ENCODE measurements around the gene TRAPPC1.

TRAPPC1 gene

GRCh38 chr17:7931709-7932482, at the start of gene TRAPPC1, which contains the start of gene CNTROB:
Gene TRAPPC1 (minus strand): TSS chr17:7931946. CDS start chr17:7931829, 117 bp downstream.
Gene CNTROB (plus strand): TSS chr17:7932206. CDS start chr17:7933080, 874 bp downstream.
- Histone ChIP-seq H3K9ac (ENCODE audit: low read length) (peak within 1 kb of the TSS; percentile 48), H3K36me3 (ENCODE audit: control insufficient read depth, low read depth, low read length) (no peaks in the 10 kb centered on the region), H3K4me3 (ENCODE audit: low read length) (peak within 1 kb of the TSS; percentile 75), H3K27me3 (ENCODE audit: control insufficient read depth, insufficient read depth, low read length) (peaks cover 40% of the 10 kb centered on the region), H3K9me3 (ENCODE audit: control insufficient read depth, low read depth, low read length) (no peaks in the 10 kb centered on the region), H3K4me1 (ENCODE audit: control insufficient read depth, low read depth, low read length) (peaks cover 10% of the 10 kb centered on the region), H3K27ac (ENCODE audit: low read length) (no peak within 1 kb of the TSS)

GRCh38 chr17:7977805-7978204, 46.1 kb upstream of the TRAPPC1 start:
- H3K4me3 ChIP-seq (ENCODE audit: low read length): no peak overlapping the region
- no peaks in the 10 kb centered on the region for H3K27me3 ChIP-seq (ENCODE audit: control insufficient read depth, insufficient read depth, low read length)
- peaks cover 3% of the 10 kb centered on the region for H3K9me3 ChIP-seq (ENCODE audit: control insufficient read depth, low read depth, low read length)
- no peak overlapping the region for H3K9ac ChIP-seq (ENCODE audit: low read length)
- H3K27ac ChIP-seq (ENCODE audit: low read length): no peak overlapping the region
- no peaks in the 10 kb centered on the region for H3K36me3 ChIP-seq (ENCODE audit: control insufficient read depth, low read depth, low read length)
- no peaks in the 10 kb centered on the region for H3K4me1 ChIP-seq (ENCODE audit: control insufficient read depth, low read depth, low read length)

GRCh38 chr17:7977039-7977438, 45.3 kb upstream of the TRAPPC1 start:
- no peaks in the 10 kb centered on the region for H3K4me1 ChIP-seq (ENCODE audit: control insufficient read depth, low read depth, low read length)

GRCh38 chr17:7974638-7975131, 42.9 kb upstream of the TRAPPC1 start:
- Histone ChIP-seq H3K27ac (ENCODE audit: low read length) (no peak overlapping the region), H3K4me1 (ENCODE audit: control insufficient read depth, low read depth, low read length) (no peaks in the 10 kb centered on the region), H3K9me3 (ENCODE audit: control insufficient read depth, low read depth, low read length) (peaks cover 3% of the 10 kb centered on the region), H3K36me3 (ENCODE audit: control insufficient read depth, low read depth, low read length) (no peaks in the 10 kb centered on the region), H3K4me3 (ENCODE audit: low read length) (no peak overlapping the region), H3K9ac (ENCODE audit: low read length) (no peak overlapping the region), H3K27me3 (ENCODE audit: control insufficient read depth, insufficient read depth, low read length) (no peaks in the 10 kb centered on the region)

More at GRCh38 chr17:7977039-7977438, 45.3 kb upstream of the TRAPPC1 start:
- Histone ChIP-seq H3K4me3 (ENCODE audit: low read length) (no peak overlapping the region), H3K9me3 (ENCODE audit: control insufficient read depth, low read depth, low read length) (peaks cover 3% of the 10 kb centered on the region), H3K36me3 (ENCODE audit: control insufficient read depth, low read depth, low read length) (no peaks in the 10 kb centered on the region), H3K27me3 (ENCODE audit: control insufficient read depth, insufficient read depth, low read length) (no peaks in the 10 kb centered on the region), H3K27ac (ENCODE audit: low read length) (no peak overlapping the region), H3K9ac (ENCODE audit: low read length) (no peak overlapping the region)

- H3K4me3 ChIP-seq (ENCODE audit: low read length): no peak overlapping the region
- no peak overlapping the region for H3K9ac ChIP-seq (ENCODE audit: low read length)
- no peaks in the 10 kb centered on the region for H3K36me3 ChIP-seq (ENCODE audit: control insufficient read depth, low read depth, low read length)
- H3K27me3 ChIP-seq (ENCODE audit: control insufficient read depth, insufficient read depth, low read length): no peaks in the 10 kb centered on the region
- H3K9me3 ChIP-seq (ENCODE audit: control insufficient read depth, low read depth, low read length): peaks cover 3% of the 10 kb centered on the region
- H3K4me1 ChIP-seq (ENCODE audit: control insufficient read depth, low read depth, low read length): no peaks in the 10 kb centered on the region
- no peak overlapping the region for H3K27ac ChIP-seq (ENCODE audit: low read length)
Measured at GRCh38 chr17:7972131-7972785, 40.5 kb upstream of the TRAPPC1 start.

- Histone ChIP-seq H3K4me3 (ENCODE audit: low read length) (no peak overlapping the region), H3K9me3 (ENCODE audit: control insufficient read depth, low read depth, low read length) (peaks cover 3% of the 10 kb centered on the region), H3K36me3 (ENCODE audit: control insufficient read depth, low read depth, low read length) (no peaks in the 10 kb centered on the region), H3K27ac (ENCODE audit: low read length) (no peak overlapping the region), H3K4me1 (ENCODE audit: control insufficient read depth, low read depth, low read length) (no peaks in the 10 kb centered on the region), H3K9ac (ENCODE audit: low read length) (no peak overlapping the region), H3K27me3 (ENCODE audit: control insufficient read depth, insufficient read depth, low read length) (no peaks in the 10 kb centered on the region)
Measured at GRCh38 chr17:7971651-7972050, 39.9 kb upstream of the TRAPPC1 start.

GRCh38 chr17:7969433-7969832, 37.7 kb upstream of the TRAPPC1 start:
- Histone ChIP-seq H3K27ac (ENCODE audit: low read length) (no peak overlapping the region), H3K9ac (ENCODE audit: low read length) (no peak overlapping the region), H3K4me1 (ENCODE audit: control insufficient read depth, low read depth, low read length) (no peaks in the 10 kb centered on the region), H3K27me3 (ENCODE audit: control insufficient read depth, insufficient read depth, low read length) (no peaks in the 10 kb centered on the region), H3K36me3 (ENCODE audit: control insufficient read depth, low read depth, low read length) (no peaks in the 10 kb centered on the region), H3K9me3 (ENCODE audit: control insufficient read depth, low read depth, low read length) (no peaks in the 10 kb centered on the region), H3K4me3 (ENCODE audit: low read length) (no peak overlapping the region)

- H3K27me3 ChIP-seq (ENCODE audit: control insufficient read depth, insufficient read depth, low read length): no peaks in the 10 kb centered on the region
- no peak overlapping the region for H3K27ac ChIP-seq (ENCODE audit: low read length)
- no peaks in the 10 kb centered on the region for H3K4me1 ChIP-seq (ENCODE audit: control insufficient read depth, low read depth, low read length)
- H3K9me3 ChIP-seq (ENCODE audit: control insufficient read depth, low read depth, low read length): no peaks in the 10 kb centered on the region
- no peak overlapping the region for H3K4me3 ChIP-seq (ENCODE audit: low read length)
- no peak overlapping the region for H3K9ac ChIP-seq (ENCODE audit: low read length)
- no peaks in the 10 kb centered on the region for H3K36me3 ChIP-seq (ENCODE audit: control insufficient read depth, low read depth, low read length)
Measured at GRCh38 chr17:7967751-7968150, 36.0 kb upstream of the TRAPPC1 start.

- H3K9me3 ChIP-seq (ENCODE audit: control insufficient read depth, low read depth, low read length): no peaks in the 10 kb centered on the region
- no peaks in the 10 kb centered on the region for H3K4me1 ChIP-seq (ENCODE audit: control insufficient read depth, low read depth, low read length)
- no peak overlapping the region for H3K27ac ChIP-seq (ENCODE audit: low read length)
- H3K4me3 ChIP-seq (ENCODE audit: low read length): no peak overlapping the region
- no peak overlapping the region for H3K9ac ChIP-seq (ENCODE audit: low read length)
- no peaks in the 10 kb centered on the region for H3K27me3 ChIP-seq (ENCODE audit: control insufficient read depth, insufficient read depth, low read length)
- no peaks in the 10 kb centered on the region for H3K36me3 ChIP-seq (ENCODE audit: control insufficient read depth, low read depth, low read length)
Measured at GRCh38 chr17:7961421-7961820, 29.7 kb upstream of the TRAPPC1 start.

- Histone ChIP-seq H3K9ac (ENCODE audit: low read length) (no peak overlapping the region), H3K36me3 (ENCODE audit: control insufficient read depth, low read depth, low read length) (no peaks in the 10 kb centered on the region), H3K4me3 (ENCODE audit: low read length) (no peak overlapping the region), H3K27ac (ENCODE audit: low read length) (no peak overlapping the region), H3K27me3 (ENCODE audit: control insufficient read depth, insufficient read depth, low read length) (no peaks in the 10 kb centered on the region), H3K4me1 (ENCODE audit: control insufficient read depth, low read depth, low read length) (no peaks in the 10 kb centered on the region), H3K9me3 (ENCODE audit: control insufficient read depth, low read depth, low read length) (no peaks in the 10 kb centered on the region)
Measured at GRCh38 chr17:7959503-7960253, 27.9 kb upstream of the TRAPPC1 start.

- H3K36me3 ChIP-seq (ENCODE audit: control insufficient read depth, low read depth, low read length): no peaks in the 10 kb centered on the region
- no peaks in the 10 kb centered on the region for H3K4me1 ChIP-seq (ENCODE audit: control insufficient read depth, low read depth, low read length)
- no peak overlapping the region for H3K27ac ChIP-seq (ENCODE audit: low read length)
Measured at GRCh38 chr17:7956228-7956965, 24.7 kb upstream of the TRAPPC1 start.

More at GRCh38 chr17:7956228-7956965, 24.7 kb upstream of the TRAPPC1 start:
- Histone ChIP-seq H3K9me3 (ENCODE audit: control insufficient read depth, low read depth, low read length) (no peaks in the 10 kb centered on the region), H3K4me3 (ENCODE audit: low read length) (no peak overlapping the region), H3K9ac (ENCODE audit: low read length) (no peak overlapping the region), H3K27me3 (ENCODE audit: control insufficient read depth, insufficient read depth, low read length) (no peaks in the 10 kb centered on the region)

Measured in iPS-18a (cell line).